Stimulated activated naive CD8-positive, alpha-beta T cell treated with anti-CD3 and anti-CD28 coated beads, Interleukin-15, Interleukin-2, amounts not matched to agents 100 ng/mL and 50 ng/mL, for 24 hours (primary cell): ENCODE results near the gene FGD5.

ENCODE experiments used
- H3K27ac Mint-ChIP-seq: one replicate; pipeline ENCODE4 v1.8.0; 2021; ENCODE audit warnings: mild to moderate bottlenecking, mixed read lengths
- H3K27me3 Mint-ChIP-seq: one replicate; pipeline ENCODE4 v1.8.0; 2021; ENCODE audit warnings: mixed read lengths
- H3K36me3 Mint-ChIP-seq: one replicate; pipeline ENCODE4 v1.8.0; 2021; ENCODE audit warnings: low read depth, mixed read lengths
- H3K4me1 Mint-ChIP-seq: one replicate; pipeline ENCODE4 v1.8.0; 2021; ENCODE audit warnings: low read depth, mixed read lengths
- H3K4me3 Mint-ChIP-seq: one replicate; pipeline ENCODE4 v1.8.0; 2021; ENCODE audit warnings: mild to moderate bottlenecking, mixed read lengths
- H3K9me3 Mint-ChIP-seq: one replicate; pipeline ENCODE4 v1.8.0; 2021; ENCODE audit warnings: mixed read lengths

FGD5 gene

DNA sequence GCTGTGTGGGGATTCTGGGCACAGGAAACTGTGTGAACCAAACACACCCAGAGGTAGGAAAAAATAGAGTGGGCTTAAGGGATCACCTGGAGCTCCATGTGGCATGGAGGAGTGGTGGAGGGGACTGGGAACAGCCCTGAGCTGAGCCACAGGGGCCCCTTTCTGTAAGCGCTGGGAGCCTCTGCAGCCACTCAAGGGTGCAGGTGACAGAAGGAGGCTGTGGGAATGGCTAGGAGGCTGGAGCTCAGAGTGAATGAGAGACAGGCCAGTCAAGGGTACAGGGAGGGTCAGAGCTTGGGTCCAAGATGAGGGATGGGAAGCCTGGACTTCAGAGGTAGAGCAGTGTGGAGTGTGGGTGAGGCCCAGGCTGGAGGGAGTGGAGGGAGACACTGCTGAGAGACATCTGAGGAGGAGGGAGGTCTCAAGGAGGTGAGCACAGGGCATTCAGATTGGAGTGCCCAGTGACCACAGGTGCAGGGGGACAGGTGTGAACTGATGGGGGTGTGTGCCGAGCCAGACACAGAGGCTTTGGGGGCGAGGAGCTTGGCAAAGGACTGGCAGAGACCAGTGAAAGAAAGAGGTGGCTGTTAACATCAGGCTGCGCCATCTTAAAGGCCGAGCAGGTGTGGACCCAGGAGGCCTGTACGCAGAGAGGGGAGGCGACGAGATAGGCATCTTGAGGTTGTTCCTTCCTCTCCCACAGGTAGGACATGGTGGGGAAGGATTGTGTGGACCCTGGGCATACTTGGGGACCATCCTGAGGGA lies 56.8 kb downstream of the FGD5 start:
- peaks cover 9% of the 10 kb centered on the region for H3K4me1 Mint-ChIP-seq
- H3K9me3 Mint-ChIP-seq = no peaks in the 10 kb centered on the region
- H3K36me3 Mint-ChIP-seq = no peaks in the 10 kb centered on the region
- H3K27ac Mint-ChIP-seq = no peak overlapping the region
- H3K27me3 Mint-ChIP-seq = no peaks in the 10 kb centered on the region
- no peak overlapping the region for H3K4me3 Mint-ChIP-seq

DNA sequence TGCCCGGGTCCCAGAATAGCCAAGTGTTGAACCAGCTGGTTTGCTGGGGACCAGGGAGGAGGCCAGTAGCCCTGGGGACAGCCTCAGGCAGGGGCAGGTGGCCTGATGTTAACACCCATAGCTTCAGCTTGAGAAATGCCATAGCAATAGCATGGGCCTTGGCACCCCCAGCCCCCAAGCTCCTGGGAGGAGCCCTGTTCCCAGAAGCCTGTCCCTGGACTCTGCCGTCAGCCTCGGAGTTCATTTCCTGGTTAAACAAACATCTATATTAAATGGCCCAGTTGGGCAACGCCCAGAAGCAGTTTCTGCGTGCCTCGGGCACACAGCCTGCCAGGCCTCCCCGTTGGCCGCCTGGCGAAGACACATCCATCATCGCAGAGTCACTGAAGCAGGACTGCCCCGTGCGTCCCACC lies 58.2 kb downstream of the FGD5 start:
- no peaks in the 10 kb centered on the region for H3K9me3 Mint-ChIP-seq
- no peak overlapping the region for H3K4me3 Mint-ChIP-seq
- H3K27ac Mint-ChIP-seq = no peak overlapping the region
- H3K36me3 Mint-ChIP-seq = no peaks in the 10 kb centered on the region
- H3K27me3 Mint-ChIP-seq = no peaks in the 10 kb centered on the region
- H3K4me1 Mint-ChIP-seq = peaks cover 17% of the 10 kb centered on the region

DNA sequence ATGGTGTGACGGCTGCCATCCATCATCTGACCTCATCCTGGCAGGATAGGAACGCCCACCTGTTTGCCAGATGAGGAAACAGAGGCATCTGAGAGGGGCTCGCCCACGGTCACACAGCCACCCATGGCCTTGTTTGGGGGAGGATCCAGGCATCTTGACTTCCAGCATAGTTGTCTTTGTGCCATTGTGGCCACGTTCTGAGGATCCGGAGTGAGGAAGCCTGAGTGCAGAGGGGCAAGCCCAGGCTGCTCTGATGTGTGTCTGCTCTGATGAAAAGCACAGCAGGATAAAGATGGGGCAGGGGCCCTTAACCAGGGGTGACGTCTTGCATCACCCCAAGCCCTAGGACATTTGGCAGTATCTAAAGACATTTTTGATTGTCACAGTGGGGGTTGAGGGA lies 58.7 kb downstream of the FGD5 start:
- Mint-ChIP-seq H3K27me3 (no peaks in the 10 kb centered on the region), H3K36me3 (no peaks in the 10 kb centered on the region), H3K4me1 (peaks cover 23% of the 10 kb centered on the region), H3K27ac (no peak overlapping the region), H3K4me3 (no peak overlapping the region), H3K9me3 (no peaks in the 10 kb centered on the region)

DNA sequence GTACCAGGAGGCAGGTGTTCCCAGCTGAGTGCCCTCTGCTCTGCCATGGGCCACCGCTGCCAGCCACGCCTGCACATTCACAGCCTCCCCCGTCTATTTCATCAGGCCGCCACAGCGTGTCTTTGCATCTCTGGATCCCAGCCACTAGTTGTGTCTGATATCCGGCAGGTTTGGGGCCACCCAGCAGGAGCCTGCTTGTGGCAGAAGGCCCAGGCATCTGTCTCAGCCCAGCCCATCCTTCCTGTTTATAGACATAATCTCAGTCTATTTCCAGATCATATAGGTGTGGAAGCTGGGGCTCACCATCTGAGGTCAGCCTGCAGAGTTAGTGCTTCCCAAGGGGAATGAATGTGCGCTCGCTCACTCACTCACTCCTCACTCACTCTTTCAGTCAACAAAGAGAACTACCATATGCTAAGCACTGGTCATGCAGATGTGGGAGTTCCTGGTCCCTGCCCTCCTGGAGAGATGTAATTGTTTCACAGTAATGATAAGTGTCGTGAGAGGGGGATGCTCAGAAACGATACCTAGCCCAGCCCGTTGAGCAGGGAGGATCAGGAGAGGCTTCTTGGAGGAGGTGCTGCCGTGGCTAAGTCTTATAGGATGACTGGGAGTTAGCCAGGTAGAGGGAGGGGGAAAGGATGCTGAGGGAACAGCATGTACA lies 60.6 kb downstream of the FGD5 start:
- no peak overlapping the region for H3K4me3 Mint-ChIP-seq
- no peaks in the 10 kb centered on the region for H3K9me3 Mint-ChIP-seq
- no peaks in the 10 kb centered on the region for H3K27me3 Mint-ChIP-seq
- no peak overlapping the region for H3K27ac Mint-ChIP-seq
- no peaks in the 10 kb centered on the region for H3K36me3 Mint-ChIP-seq
- peaks cover 39% of the 10 kb centered on the region for H3K4me1 Mint-ChIP-seq

DNA sequence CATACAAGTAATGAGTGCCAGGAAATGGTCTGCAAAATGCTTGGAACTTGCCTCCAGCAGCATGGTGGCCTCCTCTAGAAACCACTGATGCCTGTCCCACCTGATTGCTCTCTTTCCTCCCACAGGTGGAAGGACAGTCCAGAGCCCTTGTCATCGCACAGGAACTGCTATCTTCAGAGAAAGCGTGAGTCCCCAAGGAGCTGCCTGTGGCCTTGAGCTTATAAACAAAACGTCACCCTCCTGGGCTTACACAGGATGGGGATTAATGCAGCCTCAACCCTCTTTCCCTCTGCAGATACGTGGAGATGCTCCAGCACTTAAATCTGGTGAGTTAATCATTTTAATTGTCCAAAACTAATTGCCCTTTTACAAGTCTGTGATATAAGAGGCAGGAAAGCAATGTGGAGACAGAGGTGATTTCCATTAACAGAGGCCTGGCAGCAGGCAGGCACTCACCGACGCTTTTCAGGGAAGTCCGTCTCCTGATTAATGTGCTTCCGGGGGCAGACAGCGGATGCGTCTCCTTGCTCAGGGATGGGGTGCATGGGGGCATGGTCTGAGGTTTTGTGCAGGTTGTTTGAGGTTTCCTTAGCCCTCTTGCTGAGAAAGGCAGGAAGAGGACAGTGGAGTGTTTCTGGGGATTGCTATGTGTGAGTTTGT lies 61.8 kb downstream of the FGD5 start:
- H3K9me3 Mint-ChIP-seq = no peaks in the 10 kb centered on the region
- H3K36me3 Mint-ChIP-seq = no peaks in the 10 kb centered on the region
- no peaks in the 10 kb centered on the region for H3K27me3 Mint-ChIP-seq
- peak overlapping the region; percentile 29 for H3K27ac Mint-ChIP-seq
- H3K4me3 Mint-ChIP-seq = peak overlapping the region; percentile 8
- H3K4me1 Mint-ChIP-seq = peaks cover 52% of the 10 kb centered on the region

DNA sequence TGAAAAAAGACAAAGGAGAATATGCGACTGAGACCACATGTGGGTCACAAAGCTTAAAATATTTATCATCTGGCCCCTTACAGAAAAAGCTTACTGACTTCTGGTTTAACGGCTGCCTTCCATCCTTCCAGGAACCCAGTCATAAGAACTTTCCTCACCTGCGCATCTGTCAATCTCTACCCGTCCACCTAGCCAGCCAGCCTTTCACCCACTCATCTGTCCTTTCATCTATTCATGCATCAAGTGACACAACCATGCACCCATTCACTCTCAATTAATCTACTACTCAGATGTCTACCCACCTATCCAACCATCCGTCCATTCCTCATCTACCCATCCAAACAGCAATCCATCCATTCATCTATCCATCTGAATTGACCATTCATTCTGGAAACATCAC lies 64.5 kb downstream of the FGD5 start:
- no peak overlapping the region for H3K4me3 Mint-ChIP-seq
- H3K27me3 Mint-ChIP-seq = no peaks in the 10 kb centered on the region
- H3K36me3 Mint-ChIP-seq = no peaks in the 10 kb centered on the region
- no peak overlapping the region for H3K27ac Mint-ChIP-seq
- no peaks in the 10 kb centered on the region for H3K9me3 Mint-ChIP-seq
- H3K4me1 Mint-ChIP-seq = peaks cover 59% of the 10 kb centered on the region

DNA sequence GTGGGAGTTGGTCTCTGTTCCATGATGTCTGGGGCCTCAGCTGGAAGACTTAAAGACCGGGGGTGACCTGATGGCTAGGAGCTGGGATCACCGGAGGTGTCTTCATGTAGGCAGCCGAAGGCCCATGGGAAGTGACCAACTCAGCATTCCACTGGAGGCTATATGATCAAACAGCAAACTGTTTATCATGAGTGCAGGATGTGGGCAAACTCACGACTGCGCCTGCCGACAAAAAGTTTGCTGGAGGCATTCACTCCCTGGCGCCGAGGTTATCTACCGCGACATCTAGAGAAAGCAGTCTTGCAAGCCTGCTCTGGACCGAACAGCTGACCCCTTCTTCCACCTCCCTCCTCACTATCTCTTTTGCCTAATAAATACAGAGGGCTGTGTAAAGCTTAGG lies 65.9 kb downstream of the FGD5 start:
- no peaks in the 10 kb centered on the region for H3K36me3 Mint-ChIP-seq
- H3K9me3 Mint-ChIP-seq = no peaks in the 10 kb centered on the region
- H3K4me3 Mint-ChIP-seq = no peak overlapping the region
- H3K4me1 Mint-ChIP-seq = peaks cover 53% of the 10 kb centered on the region
- H3K27ac Mint-ChIP-seq = no peak overlapping the region
- H3K27me3 Mint-ChIP-seq = no peaks in the 10 kb centered on the region

DNA sequence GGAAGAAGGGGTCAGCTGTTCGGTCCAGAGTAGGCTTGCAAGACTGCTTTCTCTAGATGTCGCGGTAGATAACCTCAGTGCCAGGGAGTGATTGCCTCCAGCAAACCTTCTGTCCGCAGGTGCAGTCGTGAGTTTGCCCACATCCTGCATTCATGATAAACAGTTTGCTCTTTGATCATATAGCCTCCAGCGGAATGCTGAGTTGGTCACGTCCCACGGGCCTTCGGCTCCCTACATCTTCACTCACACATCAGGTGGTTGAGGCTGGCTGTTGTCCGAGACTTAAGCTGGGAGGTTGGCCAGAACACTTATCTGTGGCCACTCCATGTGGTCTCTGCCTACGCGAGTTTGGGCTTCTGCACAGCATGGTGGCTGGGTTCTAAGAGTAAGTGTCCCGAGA lies 66.5 kb downstream of the FGD5 start:
- H3K27me3 Mint-ChIP-seq = no peaks in the 10 kb centered on the region
- H3K4me1 Mint-ChIP-seq = peaks cover 52% of the 10 kb centered on the region
- no peak overlapping the region for H3K27ac Mint-ChIP-seq
- no peaks in the 10 kb centered on the region for H3K9me3 Mint-ChIP-seq
- H3K36me3 Mint-ChIP-seq = no peaks in the 10 kb centered on the region
- H3K4me3 Mint-ChIP-seq = no peak overlapping the region

DNA sequence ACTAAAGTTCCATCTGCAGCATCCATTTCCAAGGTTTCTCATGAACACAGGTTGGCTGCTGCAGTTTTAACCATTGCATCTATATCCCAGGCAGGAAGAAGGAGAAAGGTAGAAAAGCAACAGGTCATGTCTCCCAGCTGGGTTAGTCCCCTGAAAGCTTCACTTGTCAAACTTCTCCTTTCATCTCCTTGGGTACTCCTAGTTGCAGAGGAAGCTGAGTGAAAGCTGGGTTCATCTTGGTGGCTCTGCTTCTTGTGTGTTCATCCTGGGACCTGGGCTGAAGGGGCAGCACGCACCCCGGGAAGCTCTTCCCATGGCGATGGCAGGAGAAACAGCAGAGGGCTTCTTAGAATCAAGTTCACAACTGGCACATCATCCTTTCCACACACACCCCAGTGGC lies 67.3 kb downstream of the FGD5 start:
- Mint-ChIP-seq H3K4me1 (peaks cover 45% of the 10 kb centered on the region), H3K4me3 (no peak overlapping the region), H3K27ac (no peak overlapping the region), H3K36me3 (no peaks in the 10 kb centered on the region), H3K9me3 (no peaks in the 10 kb centered on the region), H3K27me3 (no peaks in the 10 kb centered on the region)

DNA sequence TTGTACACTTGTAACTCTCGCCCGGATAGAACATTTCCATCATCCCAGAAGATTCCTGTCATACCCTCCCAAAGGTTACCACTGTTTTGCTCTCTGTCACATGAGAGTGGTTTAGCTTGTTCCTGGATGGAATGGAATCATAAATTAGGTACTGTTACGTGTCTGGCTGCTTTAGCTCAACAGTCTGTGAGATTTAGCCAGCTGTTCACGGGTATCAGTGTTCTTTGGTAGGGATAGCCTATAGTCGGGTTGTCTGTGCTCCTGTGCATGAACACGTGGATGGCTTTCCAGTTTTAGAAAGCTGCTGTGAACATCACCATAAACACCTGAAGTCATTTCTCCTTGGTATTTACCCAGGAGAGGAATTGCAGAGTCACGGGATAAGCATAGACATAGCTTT lies 70.4 kb downstream of the FGD5 start:
- Mint-ChIP-seq H3K36me3 (no peaks in the 10 kb centered on the region), H3K4me1 (peaks cover 21% of the 10 kb centered on the region), H3K27ac (no peak overlapping the region), H3K27me3 (no peaks in the 10 kb centered on the region), H3K4me3 (no peak overlapping the region), H3K9me3 (no peaks in the 10 kb centered on the region)

DNA sequence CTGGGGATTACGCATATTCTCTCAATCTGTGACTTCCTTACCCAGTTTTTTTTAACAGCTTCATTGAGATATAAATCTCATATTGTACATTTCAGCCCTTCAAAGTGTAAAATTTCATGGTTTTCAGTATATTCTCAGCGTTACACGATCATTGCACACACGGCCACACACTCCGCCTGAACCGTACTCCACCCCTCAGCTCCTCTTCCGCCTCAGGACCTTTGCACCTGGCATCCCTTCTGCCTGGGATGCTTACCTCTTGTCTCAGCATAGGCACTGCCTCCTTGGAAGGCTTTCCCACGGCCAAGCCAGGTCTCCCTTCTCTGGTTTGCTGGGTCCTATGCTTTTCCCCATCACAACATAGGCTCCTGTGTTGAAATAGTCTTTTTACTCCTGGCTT lies 71.2 kb downstream of the FGD5 start:
- H3K36me3 Mint-ChIP-seq = no peaks in the 10 kb centered on the region
- H3K27me3 Mint-ChIP-seq = peaks cover 4% of the 10 kb centered on the region
- no peak overlapping the region for H3K4me3 Mint-ChIP-seq
- no peak overlapping the region for H3K27ac Mint-ChIP-seq
- H3K9me3 Mint-ChIP-seq = no peaks in the 10 kb centered on the region
- peaks cover 13% of the 10 kb centered on the region for H3K4me1 Mint-ChIP-seq

DNA sequence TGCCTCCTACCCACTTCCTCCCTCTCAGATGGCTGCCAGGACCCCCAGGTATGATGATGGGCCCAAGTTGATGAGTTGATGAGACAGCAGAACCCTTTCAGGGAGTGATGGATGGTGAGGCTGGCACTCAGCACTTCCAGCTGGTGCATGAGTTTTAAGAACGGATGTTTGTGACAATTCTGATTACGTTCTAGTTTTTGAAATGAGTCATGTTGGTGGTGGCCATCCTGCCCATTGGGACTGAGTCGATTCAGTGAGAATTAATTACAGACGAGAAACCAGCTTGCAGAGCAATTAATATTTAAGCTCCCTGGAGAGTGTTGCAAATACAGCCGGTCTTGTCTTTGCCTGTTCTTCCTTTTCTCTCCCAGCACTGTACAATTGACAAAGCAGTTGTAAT lies 71.7 kb downstream of the FGD5 start:
- Mint-ChIP-seq H3K4me1 (peaks cover 8% of the 10 kb centered on the region), H3K4me3 (no peak overlapping the region), H3K9me3 (no peaks in the 10 kb centered on the region), H3K27me3 (peaks cover 4% of the 10 kb centered on the region), H3K27ac (no peak overlapping the region), H3K36me3 (no peaks in the 10 kb centered on the region)

DNA sequence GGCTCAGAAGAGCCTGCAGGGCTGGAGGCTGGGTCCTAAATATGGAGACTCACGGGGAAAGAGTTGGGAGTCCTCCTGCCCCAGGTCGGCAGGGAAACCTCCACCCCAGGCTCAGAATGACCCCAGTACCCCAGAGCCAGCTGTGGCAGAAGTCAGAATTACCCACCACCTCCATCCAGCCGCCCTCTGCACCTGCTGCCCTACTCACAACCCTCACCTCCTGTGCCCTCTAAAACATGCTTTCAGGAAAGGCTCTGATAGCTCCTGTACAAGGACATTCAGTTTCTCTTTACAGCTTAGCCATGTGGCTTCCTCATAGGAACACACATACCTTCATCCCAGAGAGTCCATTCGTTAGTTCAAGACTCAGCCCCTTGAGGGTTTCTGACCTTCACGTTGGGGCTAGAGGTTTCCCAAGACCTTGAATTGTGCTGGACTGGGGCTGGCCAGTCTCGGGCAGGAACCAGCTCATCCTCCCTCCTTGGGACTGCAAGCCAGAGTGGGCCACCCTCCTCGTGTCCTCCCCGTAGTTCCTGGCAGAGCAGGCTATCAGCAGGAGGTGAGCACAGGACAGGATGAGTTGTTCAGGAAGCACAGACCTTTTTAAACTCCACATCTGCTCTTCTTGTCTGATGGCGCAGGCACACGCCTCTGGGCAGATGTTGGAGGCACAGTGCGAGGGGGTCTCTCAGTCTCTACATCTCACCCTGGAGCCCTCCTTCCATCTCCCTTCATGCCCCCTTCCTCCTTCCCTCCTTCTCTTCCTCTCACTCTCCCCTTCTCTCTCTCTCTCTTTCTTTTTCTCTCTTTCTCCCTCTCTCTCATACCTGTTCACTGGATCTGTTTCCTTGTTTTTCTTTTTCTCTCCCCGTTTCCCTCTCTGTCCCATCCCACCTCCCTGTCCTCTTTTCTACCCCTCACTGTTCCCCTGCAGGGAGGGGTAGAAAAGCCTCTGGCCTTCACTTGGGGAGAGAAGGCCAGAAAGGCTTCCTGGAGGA lies 72.7 kb downstream of the FGD5 start:
- no peak overlapping the region for H3K27ac Mint-ChIP-seq
- peaks cover 4% of the 10 kb centered on the region for H3K27me3 Mint-ChIP-seq
- no peaks in the 10 kb centered on the region for H3K9me3 Mint-ChIP-seq
- no peak overlapping the region for H3K4me3 Mint-ChIP-seq
- peaks cover 2% of the 10 kb centered on the region for H3K4me1 Mint-ChIP-seq
- no peaks in the 10 kb centered on the region for H3K36me3 Mint-ChIP-seq

DNA sequence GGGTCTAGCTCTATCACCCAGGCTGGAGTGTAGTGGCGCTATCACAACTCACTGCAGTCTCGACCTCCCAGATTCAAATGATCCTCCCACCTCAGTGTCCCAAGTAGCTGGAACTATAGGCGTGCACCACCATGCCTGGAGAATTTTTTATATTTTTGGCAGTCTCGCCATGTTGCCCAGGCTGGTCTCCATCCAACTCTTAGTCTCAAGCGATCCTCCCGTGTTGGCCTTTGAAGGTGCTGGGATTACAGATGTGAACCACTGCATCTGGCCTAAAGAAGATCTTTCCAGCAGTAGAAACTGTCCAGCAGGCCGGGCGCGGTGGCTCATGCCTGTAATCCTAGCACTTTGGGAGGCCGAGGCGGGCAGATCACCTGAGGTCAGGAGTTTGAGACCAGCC lies 73.5 kb downstream of the FGD5 start:
- H3K4me1 Mint-ChIP-seq = no peaks in the 10 kb centered on the region
- H3K27me3 Mint-ChIP-seq = peaks cover 4% of the 10 kb centered on the region
- no peak overlapping the region for H3K27ac Mint-ChIP-seq
- H3K9me3 Mint-ChIP-seq = no peaks in the 10 kb centered on the region
- no peaks in the 10 kb centered on the region for H3K36me3 Mint-ChIP-seq
- no peak overlapping the region for H3K4me3 Mint-ChIP-seq
